Suprapubic skin (tissue), 4 donors: ENCODE results near the gene ZNF280B.

Experiments
- CTCF ChIP-seq, 2 donors: fragments of 200-600 bp in 1 of 2; fragments of 450-650 bp in 1 of 2; sonication (generic) in 1 of 2; IDR thresholded peaks; one replicate each; pipeline ENCODE4 v1.5.1; 2016 to 2019; ENCODE audit warnings: antibody characterized with exemption in 2 of 2, mild to moderate bottlenecking in 1 of 2, moderate library complexity in 1 of 2
- POLR2A ChIP-seq, 2 donors: fragments of 450-650 bp; IDR thresholded peaks; one replicate each; pipeline ENCODE4 v1.6.1; 2017; ENCODE audit warnings: antibody characterized with exemption in 2 of 2, mild to moderate bottlenecking in 2 of 2, moderate library complexity in 2 of 2
- POLR2AphosphoS5 ChIP-seq, 3 donors: sonication (generic); formaldehyde crosslinking; IDR thresholded peaks; one replicate each; pipeline ENCODE4 v1.6.1; 2017; ENCODE audit warnings: antibody characterized with exemption in 3 of 3

- TF ChIP-seq CTCF (IDR thresholded peaks at IDR 0.05): no peak
- TF ChIP-seq POLR2AphosphoS5 (IDR thresholded peaks at IDR 0.05): no peak
- TF ChIP-seq POLR2A (IDR thresholded peaks at IDR 0.05): no peak
Measured at GRCh38 chr22:22479999-22480532, 28.5 kb downstream of the ZNF280B start.
